Activated CD4-positive, alpha-beta memory T cell treated with anti-CD3 and anti-CD28 coated beads for 36 hours (primary cell): Measurements from ENCODE around the gene CPM. TPM values are rescaled to one million over a fixed set of nuclear protein-coding genes. Genes with fewer than 3 reads are reported as not detected.
"Not testable (repeated sequence)": the region's sequence is repeated elsewhere in the genome, so short reads cannot be mapped to it uniquely, and the experiment has no call there.

Experiments
- CTCF ChIA-PET: fragments of 350-600 bp; sonication (Branson Sonifier 250); formaldehyde crosslinking; loops from one replicate; lab custom pipeline; 2021; ENCODE audit warnings: antibody characterized with exemption, inconsistent platforms; lab: Charles Lee
- POLR2A ChIA-PET: fragments of 350-600 bp; sonication (Branson Sonifier 250); formaldehyde crosslinking; loops from one replicate; lab custom pipeline; 2021; ENCODE audit warnings: antibody characterized with exemption; lab: Charles Lee
- DNase-seq: peaks from one replicate; pipeline ENCODE4 v3.0.0-alpha.2; 2020
- H3K27ac Mint-ChIP-seq: one replicate; pipeline ENCODE4 v1.8.0; 2021; ENCODE audit warnings: mixed read lengths
- H3K27me3 Mint-ChIP-seq: one replicate; pipeline ENCODE4 v1.8.0; 2021; ENCODE audit warnings: mixed read lengths
- H3K36me3 Mint-ChIP-seq: one replicate; pipeline ENCODE4 v1.8.0; 2021; ENCODE audit warnings: mixed read lengths
- H3K4me1 Mint-ChIP-seq: one replicate; pipeline ENCODE4 v1.8.0; 2021; ENCODE audit warnings: low read depth, mixed read lengths
- H3K4me3 Mint-ChIP-seq: one replicate; pipeline ENCODE4 v1.8.0; 2021; ENCODE audit warnings: mild to moderate bottlenecking, mixed read lengths
- H3K9me3 Mint-ChIP-seq: one replicate; pipeline ENCODE4 v1.8.0; 2021; ENCODE audit warnings: mixed read lengths
- intact Hi-C: fragments of 100-400 bp; cut with micrococcal nuclease; formaldehyde crosslinking; loops from one replicate; pipeline ENCODE4 v1.15.1; 2023
- total RNA-seq, 2 experiments: library from RNA; stranded (reverse); gene quantifications; one replicate each; pipeline ENCODE4 v1.2.3, GENCODE V29; 2021

The CPM gene
- total RNA-seq, 2 experiments from 2014 or later: 14.7 to 19.8 TPM

DNA sequence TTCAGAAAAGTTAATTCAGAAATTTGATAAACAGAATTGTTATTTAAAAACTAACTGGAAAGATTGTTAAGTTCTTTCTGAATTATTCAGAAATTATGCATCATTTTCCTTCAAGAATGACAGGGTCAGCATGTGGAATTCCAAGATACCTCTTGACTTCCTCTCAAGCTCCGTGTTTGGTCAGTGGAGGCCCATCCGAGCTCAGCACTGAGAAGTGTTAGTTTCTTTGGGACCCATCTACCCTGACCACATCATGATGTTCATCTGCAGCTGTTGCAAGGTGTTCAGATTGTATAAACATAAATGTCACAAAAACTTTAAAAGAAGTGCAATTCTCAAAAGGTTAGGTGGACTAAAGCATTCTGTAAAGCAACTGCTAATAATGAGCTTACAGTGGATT, 91.3 kb downstream of the CPM start:
- POLR2A ChIA-PET: no interaction called here
- CTCF ChIA-PET: interaction anchor here (0.8 to 2.9 kb wide), 2 partner anchors 8 to 11 kb away, joined by 4 to 17 read pairs; no protein-coding TSS in a partner anchor
- Mint-ChIP-seq H3K27me3 (no peaks in the 10 kb centered on the region), H3K9me3 (no peaks in the 10 kb centered on the region), H3K4me1 (peaks cover 7% of the 10 kb centered on the region), H3K36me3 (peaks cover 44% of the 10 kb centered on the region), H3K4me3 (no peak overlapping the region), H3K27ac (no peak overlapping the region)
- intact Hi-C loops: no loop called here
- no peak for DNase-seq

DNA sequence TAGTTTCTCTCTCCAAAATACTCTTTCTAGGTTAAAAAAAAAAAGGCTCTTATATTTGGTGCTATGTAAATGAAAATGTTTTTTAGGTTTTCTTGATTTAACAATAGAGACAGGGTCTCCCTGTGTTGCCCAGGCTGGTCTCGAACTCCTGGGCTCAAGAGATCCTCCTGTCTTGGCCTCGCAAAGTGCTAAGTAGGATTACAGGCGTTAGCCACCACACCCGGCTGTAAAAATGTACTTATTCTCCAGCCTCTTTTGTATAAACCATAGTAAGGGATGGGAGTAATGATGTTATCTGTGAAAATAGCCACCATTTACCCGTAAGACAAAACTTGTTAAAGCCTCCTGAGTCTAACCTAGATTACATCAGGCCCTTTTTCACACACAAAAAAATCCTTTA, 91.8 kb downstream of the CPM start:
- H3K27me3 Mint-ChIP-seq: not testable (repeated sequence)
- H3K36me3 Mint-ChIP-seq: peaks cover 46% of the 10 kb centered on the region

GRCh38 chr12:68839183-68840147, 93.5 kb downstream of the CPM start:
- intact Hi-C loops: loop anchor here (10.0 kb wide), 1 partner anchor 415 kb away; no protein-coding TSS in a partner anchor
- Mint-ChIP-seq H3K4me1 (peaks cover 7% of the 10 kb centered on the region), H3K27me3 (no peaks in the 10 kb centered on the region), H3K27ac (no peak overlapping the region), H3K4me3 (no peak overlapping the region), H3K36me3 (peaks cover 53% of the 10 kb centered on the region), H3K9me3 (no peaks in the 10 kb centered on the region)
- ChIA-PET POLR2A (no interaction called here), CTCF (interaction anchor here (2.1 kb wide), 1 partner anchor 9 kb away, joined by 8 read pairs; no protein-coding TSS in a partner anchor)
- no peak for DNase-seq

More for the DNA sequence above, 91.8 kb downstream of the CPM start:
- peak overlapping the region; percentile 5 for H3K27ac Mint-ChIP-seq
- intact Hi-C loops, H3K4me3 Mint-ChIP-seq, H3K9me3 Mint-ChIP-seq, H3K4me1 Mint-ChIP-seq, DNase-seq, POLR2A ChIA-PET: not testable (repeated sequence)
- CTCF ChIA-PET: interaction anchor here (2.9 kb wide), 1 partner anchor 11 kb away, joined by 17 read pairs; no protein-coding TSS in a partner anchor

GRCh38 chr12:68838046-68838886, 94.7 kb downstream of the CPM start:
- no peak for DNase-seq
- H3K27ac Mint-ChIP-seq: peak overlapping the region; percentile 39
- peaks cover 47% of the 10 kb centered on the region for H3K36me3 Mint-ChIP-seq
- no peaks in the 10 kb centered on the region for H3K9me3 Mint-ChIP-seq
- H3K4me1 Mint-ChIP-seq: peaks cover 7% of the 10 kb centered on the region
- intact Hi-C loops: loop anchor here (10.0 kb wide), 1 partner anchor 417 kb away; no protein-coding TSS in a partner anchor
- H3K4me3 Mint-ChIP-seq: no peak overlapping the region
- H3K27me3 Mint-ChIP-seq: no peaks in the 10 kb centered on the region
- CTCF ChIA-PET: no interaction called here
- POLR2A ChIA-PET: no interaction called here

DNA sequence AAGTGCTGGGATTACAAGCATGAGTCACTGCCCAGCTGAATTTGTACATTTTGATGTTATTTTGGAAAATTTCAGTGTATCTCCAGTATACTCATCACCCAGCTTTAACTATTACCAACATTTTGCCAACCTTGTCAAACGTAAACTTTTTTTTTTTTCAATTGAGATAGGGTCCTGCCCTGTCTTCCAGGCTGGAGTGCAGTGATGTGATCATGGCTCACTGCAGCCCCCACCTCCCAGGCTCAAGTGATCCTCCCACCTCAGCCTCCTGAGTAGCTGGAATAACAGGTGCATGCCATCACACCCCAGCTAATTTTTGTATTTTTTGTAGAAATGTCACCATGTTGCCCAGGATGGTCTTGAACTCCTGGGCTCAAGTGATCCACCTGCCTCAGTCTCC, 95.8 kb downstream of the CPM start:
- H3K4me1 Mint-ChIP-seq: peaks cover 7% of the 10 kb centered on the region
- no peaks in the 10 kb centered on the region for H3K27me3 Mint-ChIP-seq
- H3K27ac Mint-ChIP-seq: no peak overlapping the region
- ChIA-PET CTCF (interaction anchor here (0.6 kb wide), 1 partner anchor 9 kb away, joined by 3 read pairs; no protein-coding TSS in a partner anchor), POLR2A (interaction anchor here (0.6 kb wide), 1 partner anchor 21 kb away, joined by 5 read pairs; no protein-coding TSS in a partner anchor)
- intact Hi-C loops: loop anchor here (10.0 kb wide), 1 partner anchor 418 kb away; no protein-coding TSS in a partner anchor
- H3K4me3 Mint-ChIP-seq: no peak overlapping the region
- no peak for DNase-seq
- no peaks in the 10 kb centered on the region for H3K9me3 Mint-ChIP-seq
- H3K36me3 Mint-ChIP-seq: peaks cover 44% of the 10 kb centered on the region

GRCh38 chr12:68835333-68835908, 97.5 kb downstream of the CPM start:
- no peaks in the 10 kb centered on the region for H3K9me3 Mint-ChIP-seq
- CTCF ChIA-PET: interaction anchor here (0.6 kb wide), 1 partner anchor 317 kb away, joined by 4 read pairs; no protein-coding TSS in a partner anchor
- no peak overlapping the region for H3K4me3 Mint-ChIP-seq
- peak overlapping the region; percentile 4 for H3K27ac Mint-ChIP-seq
- H3K36me3 Mint-ChIP-seq: peaks cover 45% of the 10 kb centered on the region
- H3K27me3 Mint-ChIP-seq: no peaks in the 10 kb centered on the region
- peaks cover 2% of the 10 kb centered on the region for H3K4me1 Mint-ChIP-seq
- intact Hi-C loops: loop anchor here (10.0 kb wide), 1 partner anchor 419 kb away; no protein-coding TSS in a partner anchor
- POLR2A ChIA-PET: no interaction called here
- no peak for DNase-seq

DNA sequence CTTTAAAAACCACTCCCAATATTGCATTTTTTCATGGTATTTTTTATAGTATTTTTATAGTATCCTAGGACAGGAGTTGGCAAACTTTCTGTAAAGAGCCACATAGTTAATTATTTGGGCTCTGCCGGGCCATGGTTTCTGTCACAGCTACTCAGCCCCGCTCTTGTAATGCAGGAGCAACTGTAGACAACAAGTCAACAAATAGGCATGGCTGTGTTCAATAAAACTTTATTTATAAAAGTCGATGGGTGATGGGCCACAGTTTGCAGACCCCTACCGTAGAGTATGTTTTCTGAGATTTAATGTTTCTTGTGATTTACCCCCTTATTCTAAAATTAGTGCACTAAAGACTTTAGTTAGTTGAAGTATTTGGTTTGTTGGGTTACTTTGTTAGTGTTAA, 99.5 kb downstream of the CPM start:
- H3K27me3 Mint-ChIP-seq: no peaks in the 10 kb centered on the region
- ChIA-PET POLR2A (no interaction called here), CTCF (no interaction called here)
- peaks cover 7% of the 10 kb centered on the region for H3K4me1 Mint-ChIP-seq
- no peak overlapping the region for H3K27ac Mint-ChIP-seq
- H3K9me3 Mint-ChIP-seq: no peaks in the 10 kb centered on the region
- no peak overlapping the region for H3K4me3 Mint-ChIP-seq
- intact Hi-C loops: loop anchor here (10.0 kb wide), 1 partner anchor 421 kb away; no protein-coding TSS in a partner anchor
- peaks cover 44% of the 10 kb centered on the region for H3K36me3 Mint-ChIP-seq
- no peak for DNase-seq

DNA sequence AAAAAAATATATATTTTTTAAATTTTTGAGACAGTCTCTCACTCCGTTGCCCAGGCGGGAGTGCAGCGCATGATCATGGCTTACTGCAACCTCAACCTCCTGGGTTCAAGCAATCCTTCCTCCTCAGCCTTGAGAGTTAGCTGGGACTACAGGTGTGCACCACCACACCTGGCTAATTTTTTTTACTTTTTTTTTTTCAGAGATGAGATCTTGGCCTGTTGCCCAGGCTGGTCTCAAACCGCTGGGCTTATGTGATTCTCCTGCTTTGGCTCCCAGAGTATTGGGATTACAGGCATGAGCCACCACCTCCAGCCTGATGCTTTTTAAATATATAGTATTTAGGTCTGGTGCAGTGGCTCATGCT, 100.5 kb downstream of the CPM start:
- Mint-ChIP-seq H3K36me3 (peaks cover 38% of the 10 kb centered on the region), H3K9me3 (no peaks in the 10 kb centered on the region), H3K4me3 (no peak overlapping the region), H3K27me3 (no peaks in the 10 kb centered on the region), H3K27ac (no peak overlapping the region), H3K4me1 (peaks cover 5% of the 10 kb centered on the region)
- ChIA-PET CTCF (interaction anchor here (0.7 to 1.4 kb wide), 4 partner anchors 16 to 1541 kb away, joined by 3 to 4 read pairs (median 3); partner anchors contain the start of gene MDM2), POLR2A (no interaction called here)
- intact Hi-C loops: loop anchor here (10.0 kb wide), 1 partner anchor 422 kb away; no protein-coding TSS in a partner anchor
- no peak for DNase-seq

DNA sequence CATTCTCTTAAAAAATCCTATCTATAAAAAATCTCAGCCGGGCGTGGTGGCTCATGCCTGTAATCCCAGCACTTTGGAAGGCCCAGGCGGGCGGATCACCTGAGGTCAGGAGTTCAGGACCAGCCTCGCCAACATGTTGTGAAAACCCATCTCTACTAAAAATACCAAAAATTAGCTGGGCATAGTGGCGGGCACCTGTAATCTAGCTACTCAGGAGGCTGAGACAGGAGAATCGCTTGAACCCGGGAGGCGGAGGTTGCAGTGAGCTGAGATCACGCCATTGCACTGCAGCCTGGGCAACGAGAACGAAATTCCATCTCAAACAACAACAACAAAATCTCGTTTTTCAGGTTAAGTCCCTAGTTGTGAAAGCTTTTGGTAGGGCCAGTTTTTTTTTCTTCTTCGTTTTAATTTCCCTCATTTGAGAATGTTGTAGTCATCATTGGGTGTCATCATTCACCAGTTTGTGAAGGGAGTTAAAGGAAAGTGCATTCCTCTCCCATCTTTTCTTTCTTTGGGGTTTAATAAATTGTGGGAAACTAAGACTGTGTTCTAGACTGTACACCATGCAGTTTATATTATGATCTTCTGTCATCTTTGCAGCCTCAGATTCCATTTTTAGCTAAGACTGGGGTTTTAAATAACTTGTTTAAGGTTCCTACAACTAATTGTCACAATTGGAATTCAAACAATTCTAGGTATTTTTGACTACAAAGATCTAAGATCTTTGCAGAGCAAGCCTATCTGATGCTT, 101.0 kb downstream of the CPM start:
- H3K4me3 Mint-ChIP-seq: no peak overlapping the region
- peaks cover 39% of the 10 kb centered on the region for H3K36me3 Mint-ChIP-seq
- H3K27me3 Mint-ChIP-seq: no peaks in the 10 kb centered on the region
- peaks cover 11% of the 10 kb centered on the region for H3K4me1 Mint-ChIP-seq
- no peak overlapping the region for H3K27ac Mint-ChIP-seq
- no peak for DNase-seq
- H3K9me3 Mint-ChIP-seq: no peaks in the 10 kb centered on the region
- CTCF ChIA-PET: interaction anchor here (0.6 to 2.2 kb wide), 7 partner anchors 11 to 1541 kb away, joined by 3 to 17 read pairs (median 3); partner anchors contain the start of gene MDM2
- intact Hi-C loops: loop anchor here (10.0 kb wide), 1 partner anchor 423 kb away; no protein-coding TSS in a partner anchor
- POLR2A ChIA-PET: no interaction called here

- ChIA-PET POLR2A (no interaction called here), CTCF (interaction anchor here (0.6 to 2.2 kb wide), 14 partner anchors 9 to 423 kb away, joined by 3 to 27 read pairs (median 4); partner anchors contain the start of gene MDM2)
- no peak for DNase-seq
- Mint-ChIP-seq H3K4me1 (peaks cover 15% of the 10 kb centered on the region), H3K36me3 (peaks cover 39% of the 10 kb centered on the region), H3K27ac (no peak overlapping the region), H3K4me3 (no peak overlapping the region), H3K27me3 (no peaks in the 10 kb centered on the region), H3K9me3 (no peaks in the 10 kb centered on the region)
- intact Hi-C loops: loop anchor here (10.0 kb wide), 1 partner anchor 424 kb away; no protein-coding TSS in a partner anchor
These were observed 101.7 kb downstream of the CPM start for GRCh38 chr12:68831272-68831671.
